HG03175 (cell line): ENCODE results near the gene VPS51.
"Not testable (repeated sequence)": the region's sequence is repeated elsewhere in the genome, so short reads cannot be mapped to it uniquely, and the experiment has no call there.

Experiments
- ATAC-seq: cut with Tn5 transposase; IDR thresholded peaks from one replicate; pipeline ENCODE4 v1.9.1; 2021; ENCODE audit warnings: mild to moderate bottlenecking, moderate library complexity; ENCODE audit not compliant: unreplicated experiment

VPS51 gene

DNA sequence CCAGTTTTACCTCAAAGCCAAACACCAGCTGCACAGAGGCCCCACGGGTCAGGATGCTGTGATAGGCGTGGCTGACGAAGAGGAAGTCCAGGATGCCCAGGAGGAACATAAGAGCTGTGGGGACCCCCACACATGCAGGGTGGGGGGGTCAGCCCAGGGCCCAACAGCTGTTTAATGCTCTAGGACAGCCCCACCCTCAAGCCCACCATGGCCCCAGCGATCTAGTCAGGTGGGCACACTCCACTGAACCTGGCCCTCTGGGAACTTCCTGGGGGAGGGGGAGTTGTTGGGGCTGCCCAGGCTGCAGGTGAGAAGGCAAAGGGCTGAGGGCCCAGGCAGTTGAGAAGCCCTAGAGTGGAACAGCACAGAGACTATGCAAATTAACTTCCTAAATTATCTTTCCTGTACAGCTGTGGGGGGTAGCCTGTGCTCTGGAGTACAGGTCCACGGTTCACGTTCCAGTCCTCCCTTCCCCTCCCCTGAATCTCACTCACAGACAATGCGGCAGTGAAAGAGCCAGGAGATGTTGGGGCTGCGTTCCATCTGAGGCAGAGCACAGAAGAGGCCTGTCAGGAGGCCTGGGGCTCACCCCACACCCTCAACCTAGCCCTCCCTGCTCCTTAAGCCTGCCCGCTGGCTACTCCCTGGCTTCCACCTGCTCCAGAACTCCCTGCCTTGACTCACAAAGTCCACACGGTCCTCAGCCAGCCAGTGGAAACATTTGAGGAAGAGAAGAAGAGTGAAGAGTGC lies 36.4 kb downstream of the VPS51 start:
- peak; percentile 36 for ATAC-seq

DNA sequence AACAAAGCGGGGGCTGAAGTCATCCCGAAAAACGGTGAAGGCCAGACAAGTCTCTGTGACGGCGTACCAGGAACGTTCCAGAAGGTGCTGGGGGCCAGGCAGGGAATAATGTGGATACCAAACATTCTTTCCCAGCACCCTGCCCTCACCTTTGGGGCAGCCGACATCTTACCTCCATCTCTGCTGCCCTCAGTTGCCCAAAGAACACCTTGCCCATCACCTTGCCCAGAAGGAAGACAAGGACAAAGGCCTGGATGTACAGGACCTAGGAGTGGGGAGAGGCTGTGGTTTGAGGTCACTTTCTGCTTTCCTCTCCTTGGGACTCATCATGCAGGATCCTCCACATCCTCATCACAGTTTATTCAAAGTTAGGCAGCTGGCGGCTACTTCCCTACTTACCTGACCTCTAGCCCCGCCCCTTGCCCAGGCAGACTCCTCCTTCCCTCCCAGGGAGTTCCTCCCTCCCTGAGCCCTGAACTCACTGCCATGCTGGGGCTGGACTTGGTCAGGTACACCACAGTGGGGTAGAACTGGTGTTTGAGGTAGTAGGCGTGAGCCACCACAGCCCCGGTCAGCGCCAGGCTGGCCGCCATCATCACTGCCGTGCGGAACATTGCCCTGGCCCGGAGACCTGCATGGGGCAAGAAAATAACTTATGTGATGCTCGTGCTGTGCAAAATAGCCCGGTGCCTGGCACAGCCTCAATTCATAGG lies 37.1 kb downstream of the VPS51 start:
- ATAC-seq, result no peak

DNA sequence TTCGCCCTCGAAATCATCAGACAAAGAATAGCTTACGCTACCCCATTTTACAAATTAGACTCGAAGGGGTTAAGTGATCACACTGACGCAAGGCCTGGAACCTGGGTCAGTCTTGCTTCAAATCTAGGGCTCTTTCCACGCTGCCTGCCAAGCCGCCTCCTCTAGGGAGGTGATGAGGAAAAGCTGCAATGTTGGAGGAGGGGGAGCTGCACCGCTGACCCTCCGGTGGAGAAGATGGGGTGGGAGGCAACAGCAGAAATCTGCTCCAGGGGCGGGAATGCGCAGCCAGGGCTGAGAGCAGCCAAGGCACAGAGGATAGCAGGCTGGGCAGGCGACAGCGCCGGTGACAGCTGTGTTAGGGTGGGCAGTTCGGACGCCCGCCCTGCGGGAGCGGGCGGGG lies 37.7 kb downstream of the VPS51 start:
- no peak for ATAC-seq

DNA sequence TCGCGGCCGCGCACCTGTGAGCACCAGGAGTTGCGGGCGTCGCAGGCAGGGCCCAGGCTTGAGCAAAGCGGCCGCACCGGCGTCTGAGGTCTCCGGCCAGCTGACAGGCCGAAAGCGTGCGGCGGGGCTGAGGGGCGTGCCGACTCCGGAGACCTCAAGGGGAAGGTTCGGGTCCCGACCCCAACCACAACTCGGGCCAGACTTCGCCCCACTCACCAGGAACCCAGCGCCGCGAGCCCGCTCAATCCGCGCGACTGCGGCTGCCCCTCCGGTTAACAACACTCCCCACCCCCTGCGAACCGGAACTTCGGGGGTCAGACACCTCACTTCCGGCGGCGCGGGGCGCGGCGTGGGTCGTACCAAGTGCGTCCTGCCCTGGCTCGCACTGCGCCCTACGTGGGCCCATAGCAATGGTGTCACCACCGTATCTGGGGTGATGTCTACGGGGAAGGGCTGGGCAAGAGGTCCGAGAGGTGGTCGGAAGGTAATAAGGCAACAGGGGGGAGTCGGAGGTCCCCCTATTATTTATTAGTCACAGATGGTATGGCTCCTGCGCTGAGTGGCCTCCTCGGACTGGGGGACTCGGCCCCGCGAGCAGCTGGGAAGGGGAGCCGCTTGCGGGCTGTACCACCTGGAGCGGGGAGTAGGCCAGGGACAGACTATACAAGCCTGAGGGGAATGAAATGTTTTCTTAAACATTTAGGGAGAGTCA lies 38.4 kb downstream of the VPS51 start, which contains the start of gene SYVN1:
Gene SYVN1, minus strand, starts transcription at position 280 of the 712 bp plus-strand sequence. CDS start 918 bp downstream, outside the sequence.
- peak; percentile 57 for ATAC-seq

DNA sequence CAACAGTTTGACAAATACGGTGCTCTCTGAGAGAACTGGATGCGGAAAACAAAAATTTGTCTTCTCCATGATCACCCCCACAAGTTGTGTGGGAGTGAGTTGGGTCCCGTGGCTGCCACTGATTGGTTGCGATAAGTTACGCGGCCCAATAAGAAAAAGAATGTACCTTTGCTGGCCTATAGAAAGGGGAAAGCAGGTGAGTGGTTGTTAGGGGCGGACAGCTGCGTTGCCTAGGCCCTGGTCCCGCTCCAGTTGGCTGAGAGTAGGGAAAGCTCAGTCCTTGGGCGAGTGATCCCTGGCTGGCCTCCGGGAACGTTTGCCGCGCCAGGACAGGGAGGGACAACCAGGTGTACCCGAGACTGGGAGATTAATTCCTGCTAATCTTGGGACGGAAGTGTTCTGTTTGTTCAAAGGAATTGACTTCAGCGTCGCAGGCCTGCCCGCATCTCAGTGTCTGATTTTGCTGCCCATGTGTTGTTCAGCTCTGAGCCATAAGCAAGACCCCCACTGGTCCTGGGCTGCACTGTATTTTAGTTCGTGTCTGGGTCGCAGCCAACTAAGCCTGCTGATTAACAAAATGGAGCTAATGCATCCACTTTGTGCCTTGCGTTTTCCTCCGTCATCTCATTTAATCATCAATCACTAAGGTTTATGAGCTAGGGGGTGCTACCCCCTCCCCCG lies 39.1 kb downstream of the VPS51 start:
- peak; percentile 70 for ATAC-seq

DNA sequence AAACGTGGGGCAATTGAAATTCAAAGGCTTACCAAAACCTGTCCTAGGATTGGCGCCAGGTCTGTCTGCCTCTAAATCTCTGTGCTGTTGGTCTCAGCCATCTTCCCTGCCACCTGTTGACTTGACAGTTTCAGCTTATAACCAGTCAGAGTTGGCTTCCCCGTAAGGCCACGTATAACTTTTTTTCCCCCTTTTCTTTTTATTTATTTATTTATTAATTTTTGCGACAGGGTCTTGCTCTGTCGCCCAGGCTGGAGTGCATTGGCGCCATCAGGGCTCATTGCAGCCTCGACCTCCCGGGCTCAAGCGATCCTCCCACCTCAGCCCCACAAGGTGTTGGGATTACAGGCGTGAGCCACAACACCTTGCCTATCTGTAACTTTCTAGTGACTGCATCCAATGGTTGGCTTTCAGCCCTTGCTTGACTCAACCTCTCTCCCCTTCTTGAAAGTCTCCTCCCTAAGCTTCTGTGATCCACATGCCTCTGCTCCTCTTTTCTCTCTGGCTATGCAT lies 39.7 kb downstream of the VPS51 start:
- ATAC-seq, result no peak

DNA sequence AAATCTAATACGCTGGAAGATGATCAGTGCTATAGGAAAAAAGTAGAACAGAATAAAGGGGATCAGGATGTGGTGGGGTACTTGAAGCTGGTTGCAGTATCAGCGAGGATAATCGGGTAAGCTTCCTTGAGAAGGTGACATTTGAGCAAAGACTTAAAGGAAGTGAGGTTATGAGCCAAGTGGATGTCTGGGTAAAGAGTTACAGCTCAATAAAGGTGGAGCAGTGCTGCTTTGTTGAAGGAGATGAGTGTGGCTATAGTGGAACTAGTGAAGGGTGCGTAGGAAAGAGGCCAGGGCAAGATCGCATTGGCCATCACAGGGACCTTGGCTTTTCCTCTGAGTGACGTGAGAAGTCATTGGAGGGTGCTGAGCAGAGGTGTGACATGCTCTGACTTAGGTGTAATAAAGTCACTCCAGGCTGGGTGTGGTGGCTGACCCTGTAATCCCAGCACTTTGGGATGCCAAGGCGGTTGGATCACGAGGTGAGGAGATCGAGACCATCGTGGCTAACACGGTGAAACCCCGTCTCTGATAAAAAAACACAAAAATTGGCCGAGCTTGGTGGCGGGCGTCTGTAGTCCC lies 40.6 kb downstream of the VPS51 start:
- ATAC-seq, result no peak

DNA sequence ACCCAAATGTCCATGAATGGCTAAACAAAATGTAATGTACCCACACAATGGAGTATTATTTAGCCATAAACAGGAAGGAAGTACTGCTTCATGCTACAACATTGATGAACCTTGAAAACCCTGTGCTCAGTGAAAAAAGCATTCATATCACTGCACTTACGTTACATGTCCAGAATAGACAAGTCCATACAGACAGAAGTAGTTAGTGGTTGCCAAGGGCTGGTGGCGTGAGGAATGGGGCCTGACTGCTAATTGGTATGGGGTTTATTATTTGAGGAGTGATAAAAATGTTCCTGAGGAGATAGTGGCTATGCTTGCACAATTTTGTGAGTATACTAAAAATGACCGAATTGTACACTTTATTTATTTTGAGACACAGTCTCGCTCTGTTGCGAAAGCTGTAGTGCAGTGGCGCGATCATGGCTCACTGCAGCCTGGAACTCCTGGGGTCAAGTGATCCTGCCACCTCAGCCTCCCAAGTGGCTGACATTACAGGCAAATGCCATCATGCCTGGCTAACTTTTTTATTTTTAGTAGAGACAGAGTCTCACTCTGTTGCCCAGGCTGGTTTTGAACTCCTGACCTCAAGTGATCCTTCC lies 46.0 kb downstream of the VPS51 start:
- ATAC-seq, result no peak

DNA sequence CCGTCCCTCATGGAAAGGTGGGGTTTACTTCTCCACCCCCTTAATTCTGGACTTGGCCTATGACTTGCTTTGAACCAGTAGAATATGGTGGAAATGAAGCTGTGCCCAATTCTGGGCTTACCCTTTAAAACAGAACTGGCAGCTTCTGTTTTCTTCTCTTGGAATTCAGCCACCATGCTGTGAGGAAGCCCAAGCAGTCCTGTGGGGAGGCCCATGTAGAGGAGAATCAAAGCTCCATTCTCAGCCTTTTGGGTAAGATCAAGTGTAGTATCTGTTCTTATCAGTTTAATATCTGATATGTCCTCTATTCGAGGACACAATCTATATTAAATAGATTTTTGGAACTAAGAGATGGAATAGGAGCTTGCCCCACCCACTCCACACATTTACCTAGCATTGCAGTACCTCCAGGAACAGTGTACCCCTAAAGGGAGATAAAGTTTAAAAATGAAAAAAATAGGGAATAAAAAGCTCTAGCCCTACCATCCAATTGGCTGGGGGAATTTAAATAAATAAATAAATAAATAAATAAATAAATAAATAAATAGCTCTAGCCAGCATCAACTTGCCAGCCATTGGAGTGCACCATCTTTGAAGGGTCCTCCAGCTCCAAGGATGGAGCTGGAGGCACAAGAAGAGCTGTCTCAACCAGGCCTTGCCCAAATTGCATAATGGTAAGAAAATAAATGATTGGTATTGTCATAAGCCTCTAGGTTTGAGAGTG lies 51.5 kb downstream of the VPS51 start:
- ATAC-seq, result no peak

DNA sequence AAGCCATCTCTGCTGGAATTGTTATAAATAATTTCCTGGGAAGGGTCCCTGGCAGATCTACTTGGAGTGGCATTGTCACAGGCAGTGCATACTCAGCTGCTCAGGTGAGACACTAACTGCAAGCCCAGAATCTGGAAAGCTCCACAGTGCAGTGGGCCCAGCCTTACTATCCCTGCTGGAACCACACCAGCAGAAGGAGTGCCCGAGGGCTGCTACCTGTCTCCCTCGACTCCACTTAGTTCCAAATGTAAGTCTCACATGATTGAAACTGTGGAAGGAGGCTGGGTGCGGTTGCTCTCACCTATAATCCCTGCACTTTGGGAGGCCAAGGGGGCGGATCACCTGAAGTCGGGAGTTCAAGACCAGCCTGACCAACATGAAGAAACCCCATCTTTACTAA lies 52.6 kb downstream of the VPS51 start:
- no peak for ATAC-seq

DNA sequence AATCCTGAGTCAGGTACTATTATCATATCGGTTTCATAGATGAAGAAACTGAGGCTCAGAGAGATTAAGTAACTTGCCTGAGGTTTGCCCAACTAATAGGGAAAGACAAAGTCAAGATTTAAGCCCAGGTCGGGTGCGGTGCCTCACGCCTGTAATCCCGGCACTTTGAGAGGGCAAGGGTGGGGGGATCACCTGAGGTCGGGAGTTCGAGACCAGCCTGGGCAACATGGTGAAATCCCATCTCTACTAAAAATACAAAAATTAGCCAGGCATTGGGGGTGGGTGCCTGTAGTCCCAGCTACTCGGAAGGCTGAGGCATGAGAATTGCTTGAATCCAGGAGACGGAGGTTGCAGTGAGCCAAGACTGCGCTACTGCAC lies 54.1 kb downstream of the VPS51 start:
- not testable (repeated sequence) for ATAC-seq

DNA sequence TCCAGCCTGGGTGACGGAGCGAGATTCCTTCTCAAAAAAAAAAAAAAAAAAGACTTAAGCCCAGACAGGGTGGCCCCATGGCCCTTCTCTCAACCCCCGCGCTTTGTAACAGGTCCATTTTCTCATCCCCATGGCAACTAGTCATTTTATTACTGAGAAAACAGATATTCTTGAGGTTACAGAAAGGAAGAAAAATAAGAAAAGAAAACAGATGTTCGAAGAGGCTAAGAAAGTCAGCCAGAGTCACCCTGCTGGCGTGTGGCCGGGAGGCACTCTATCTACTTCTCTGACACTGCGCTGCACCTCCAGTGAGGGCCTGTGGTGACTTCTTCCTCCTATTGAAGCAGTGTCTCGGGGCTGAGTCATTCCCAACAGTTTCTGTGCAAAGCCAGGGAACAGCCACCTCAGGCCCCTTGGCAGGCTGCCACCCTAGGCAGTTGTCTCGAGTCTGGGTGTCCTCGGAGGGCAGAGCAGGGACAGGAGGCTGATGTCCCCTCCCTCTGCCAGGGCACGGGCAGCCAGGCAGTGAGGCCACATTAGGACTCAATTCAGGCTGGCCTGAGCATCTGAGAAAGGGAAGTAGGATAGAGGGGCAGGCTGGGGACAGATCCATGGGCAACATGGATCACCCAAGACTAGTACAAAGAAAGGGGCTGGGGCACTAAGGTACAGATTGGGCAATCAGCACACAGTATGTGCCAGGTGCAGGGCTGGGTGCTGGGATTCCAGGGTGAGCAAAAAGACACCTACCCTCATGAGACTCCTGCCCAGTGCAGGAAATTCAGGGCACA lies 54.7 kb downstream of the VPS51 start:
- ATAC-seq, result no peak

DNA sequence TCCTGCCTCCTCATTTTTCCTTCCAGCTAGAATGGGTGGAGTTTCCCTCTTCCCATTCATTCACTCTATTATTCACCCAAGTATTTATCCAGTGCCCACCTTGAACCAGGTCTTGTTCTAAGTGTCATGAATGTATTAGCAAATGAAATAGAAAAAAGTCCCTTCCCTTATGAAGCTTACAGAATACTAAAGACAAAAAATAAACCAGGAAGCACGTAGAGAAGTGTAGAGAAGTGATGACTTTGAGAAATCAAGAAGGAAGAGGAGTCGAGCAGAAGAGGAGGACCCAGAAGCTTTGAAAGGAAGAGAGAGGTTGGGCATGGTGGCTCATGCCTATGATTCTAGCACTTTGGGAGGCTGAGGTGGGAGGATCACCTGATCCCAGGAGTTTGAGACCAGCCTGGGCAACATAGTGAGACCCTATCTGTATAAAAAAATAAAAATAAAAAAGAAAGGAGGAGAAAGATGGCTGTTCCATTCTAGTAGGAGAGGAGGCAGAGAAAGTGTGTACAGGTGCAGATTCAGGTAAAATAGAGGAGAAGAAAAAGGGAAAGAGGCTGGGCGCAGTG lies 55.4 kb downstream of the VPS51 start:
- ATAC-seq, result no peak

DNA sequence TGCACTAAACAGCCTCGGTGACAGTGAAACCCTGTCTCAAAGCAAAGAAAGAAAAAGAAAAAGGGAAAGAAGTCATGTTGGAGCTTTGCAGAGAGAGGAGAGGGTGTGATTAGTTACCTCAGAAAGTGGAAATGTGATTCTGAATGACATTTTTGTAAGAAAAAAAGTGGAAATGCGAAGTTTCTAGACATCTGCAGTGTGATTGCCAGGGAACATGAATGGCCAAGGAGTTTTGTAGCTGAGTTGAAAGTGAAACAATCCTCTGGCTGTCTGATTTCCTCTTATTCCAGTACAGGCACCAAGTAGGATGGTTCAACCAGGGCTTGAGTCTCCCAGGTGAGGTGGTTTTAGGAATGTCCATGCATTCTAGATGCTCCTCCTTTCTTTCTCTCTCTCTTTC lies 56.1 kb downstream of the VPS51 start:
- ATAC-seq, result no peak

DNA sequence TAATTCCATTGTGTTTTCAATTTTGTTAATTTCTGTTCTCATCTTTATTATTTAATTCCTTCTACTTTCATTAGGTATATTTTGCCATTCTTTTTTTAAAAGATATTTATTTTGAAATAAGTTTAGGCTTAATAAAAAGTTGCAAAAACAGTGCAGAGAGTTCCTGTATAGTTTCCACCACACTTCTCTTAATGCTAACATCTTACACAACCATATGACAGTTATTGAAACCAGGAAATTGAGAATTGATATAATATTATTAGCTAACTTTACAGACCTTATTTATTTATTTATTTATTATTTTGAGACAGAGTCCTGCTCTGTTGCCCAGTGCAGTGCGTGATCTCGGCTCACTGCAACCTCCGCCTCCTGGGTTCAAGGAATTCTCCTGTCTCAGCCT lies 60.2 kb downstream of the VPS51 start:
- ATAC-seq, result no peak

DNA sequence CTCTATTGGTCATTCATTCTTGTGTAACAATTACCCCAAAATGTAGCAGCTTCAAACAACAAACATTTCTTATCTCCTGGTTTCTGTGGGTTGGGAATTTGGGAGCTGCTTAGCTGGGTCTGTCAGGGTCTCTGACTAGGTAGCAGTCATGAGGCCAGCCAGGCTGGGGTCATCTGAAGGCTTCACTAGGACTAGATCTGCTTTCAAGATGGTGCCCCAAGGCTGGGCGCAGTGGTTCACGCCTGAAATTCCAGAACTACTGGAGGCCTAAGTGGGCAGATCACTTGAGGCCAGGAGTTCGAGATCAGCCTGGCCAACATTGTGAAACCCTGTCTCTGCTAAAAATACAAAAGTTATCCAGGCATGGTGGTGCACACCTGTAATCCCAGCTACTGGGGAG lies 60.9 kb downstream of the VPS51 start:
- ATAC-seq, result no peak

DNA sequence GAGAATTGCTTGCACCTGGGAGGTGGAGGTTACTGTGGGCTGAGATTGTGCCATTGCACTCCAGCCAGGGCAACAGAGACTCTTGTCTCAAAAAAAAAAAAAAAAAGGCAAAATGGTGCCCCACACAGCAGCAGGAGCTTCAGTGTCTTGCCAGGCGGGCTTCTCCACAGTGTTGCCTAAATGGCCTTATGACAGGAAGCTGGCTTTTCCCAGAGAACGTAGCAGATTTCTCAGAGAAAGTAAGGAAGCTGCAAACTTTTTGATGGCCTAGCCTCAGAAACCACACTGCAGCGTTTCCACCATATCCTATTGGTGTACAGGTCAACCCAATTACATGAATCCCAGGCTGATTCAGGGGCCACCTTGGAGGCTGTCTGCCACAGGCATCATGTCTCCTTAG lies 61.3 kb downstream of the VPS51 start:
- ATAC-seq, result no peak

DNA sequence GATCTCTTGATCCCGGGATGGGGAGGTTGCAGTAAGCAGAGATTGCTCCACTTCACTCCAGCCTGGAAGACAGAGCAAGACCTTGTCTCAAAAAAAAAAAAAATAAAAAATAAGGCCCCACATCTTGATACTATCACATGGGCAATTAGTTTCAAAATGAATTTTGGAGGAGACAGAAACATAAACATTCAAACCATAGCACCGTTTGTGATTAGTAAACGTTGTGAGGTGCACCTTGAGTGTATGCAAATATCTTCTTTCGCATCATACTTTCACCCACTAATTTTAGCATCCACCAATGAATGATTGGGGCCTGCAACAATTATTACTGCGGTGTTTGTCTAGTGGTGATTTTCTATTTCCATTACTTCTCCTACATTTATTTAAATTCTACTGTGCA lies 63.0 kb downstream of the VPS51 start:
- ATAC-seq, result no peak

DNA sequence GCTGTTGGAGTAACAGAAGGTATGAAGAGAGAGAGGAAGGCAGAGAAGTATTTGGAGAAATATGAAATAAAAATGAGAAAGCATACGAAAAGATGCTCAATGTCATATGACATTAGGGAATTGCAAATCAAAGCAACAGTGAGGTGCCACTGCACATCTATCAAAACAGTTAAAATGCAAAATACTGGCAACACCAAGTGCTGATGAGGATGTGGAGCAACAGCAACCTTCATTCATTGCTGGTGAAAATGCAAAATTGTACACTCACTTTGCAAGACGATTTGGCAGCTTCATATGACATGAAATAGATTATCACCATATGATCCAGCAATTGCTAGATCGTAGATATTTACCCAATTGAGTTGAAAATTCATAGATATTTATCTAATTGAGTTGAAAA lies 64.6 kb downstream of the VPS51 start:
- ATAC-seq, result no peak
